SH-SY5Y (cell line): ENCODE data around the gene ZNF618.

Source experiments
- GATA2 ChIP-seq: IDR thresholded peaks from 2 replicates; pipeline ENCODE4 v1.6.1; 2011; ENCODE audit warnings: mild to moderate bottlenecking, low read depth, low read length
- GATA3 ChIP-seq: IDR thresholded peaks from 2 replicates; pipeline ENCODE4 v1.6.1; 2011; ENCODE audit warnings: low read depth, mild to moderate bottlenecking, low read length, moderate library complexity

GRCh38 chr9:113907282-113907681, 31.2 kb downstream of the ZNF618 start:
- TF ChIP-seq GATA3 (no peak), GATA2 (no peak)
